Measurements from ENCODE around the gene NDUFB11. TPM values are rescaled to one million over a fixed set of nuclear protein-coding genes. Genes with fewer than 3 reads are reported as not detected.
A peak's percentile ranks its signal among the peaks of the same experiment; 100 is the strongest.
"Not testable (repeated sequence)": the region's sequence is repeated elsewhere in the genome, so short reads cannot be mapped to it uniquely, and the experiment has no call there.

NDUFB11 gene
- total RNA-seq, 1 donor from 2014 or later: 60.7 TPM

DNA sequence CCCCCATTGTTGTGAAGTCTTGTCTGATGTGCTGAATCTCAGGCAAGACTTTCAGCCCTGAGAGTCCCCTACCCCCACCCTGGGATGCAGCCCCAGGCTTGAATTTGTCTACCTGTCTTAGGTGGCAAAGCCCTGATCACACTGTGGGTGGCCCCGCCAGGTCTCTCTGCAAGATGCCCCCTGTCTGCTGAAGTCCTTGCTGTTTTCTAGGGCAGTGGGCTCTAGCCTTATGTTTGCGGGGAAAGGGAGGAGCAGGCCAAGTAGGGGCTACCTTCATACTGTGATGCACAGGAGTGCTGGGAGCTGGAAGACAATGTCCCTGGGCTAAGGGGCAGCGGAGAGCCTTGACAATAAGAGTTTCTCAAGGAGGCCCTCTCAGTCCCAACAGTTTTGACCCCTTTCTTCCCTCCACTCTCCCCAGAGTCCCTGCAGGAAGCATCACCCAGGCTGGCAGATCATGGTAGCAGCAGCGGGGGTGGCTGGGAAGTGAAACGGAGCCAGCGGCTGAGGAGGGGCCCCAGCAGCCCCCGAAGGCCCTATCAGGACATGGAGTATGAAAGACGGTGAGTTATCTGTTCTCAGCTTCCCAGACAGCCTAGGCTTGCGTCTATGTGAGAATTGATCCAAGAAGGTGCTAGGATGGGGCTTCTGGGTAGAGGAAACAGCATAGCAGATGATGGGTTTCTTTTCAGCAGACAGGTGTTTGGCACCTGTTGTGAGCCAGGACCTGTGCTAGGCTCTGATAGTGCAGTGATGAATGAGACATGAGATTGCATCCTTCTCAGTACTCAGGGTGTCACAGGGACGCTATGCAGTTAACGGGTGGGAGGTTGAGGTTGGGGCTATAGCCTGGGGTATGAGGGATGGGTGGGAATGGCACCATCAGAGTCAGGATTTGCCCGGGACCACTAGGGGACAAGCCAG, 2.7 kb upstream of the NDUFB11 start:
- DNase-seq (ENCODE audit: extremely low read depth, low read depth, low spot score): no peak

DNA sequence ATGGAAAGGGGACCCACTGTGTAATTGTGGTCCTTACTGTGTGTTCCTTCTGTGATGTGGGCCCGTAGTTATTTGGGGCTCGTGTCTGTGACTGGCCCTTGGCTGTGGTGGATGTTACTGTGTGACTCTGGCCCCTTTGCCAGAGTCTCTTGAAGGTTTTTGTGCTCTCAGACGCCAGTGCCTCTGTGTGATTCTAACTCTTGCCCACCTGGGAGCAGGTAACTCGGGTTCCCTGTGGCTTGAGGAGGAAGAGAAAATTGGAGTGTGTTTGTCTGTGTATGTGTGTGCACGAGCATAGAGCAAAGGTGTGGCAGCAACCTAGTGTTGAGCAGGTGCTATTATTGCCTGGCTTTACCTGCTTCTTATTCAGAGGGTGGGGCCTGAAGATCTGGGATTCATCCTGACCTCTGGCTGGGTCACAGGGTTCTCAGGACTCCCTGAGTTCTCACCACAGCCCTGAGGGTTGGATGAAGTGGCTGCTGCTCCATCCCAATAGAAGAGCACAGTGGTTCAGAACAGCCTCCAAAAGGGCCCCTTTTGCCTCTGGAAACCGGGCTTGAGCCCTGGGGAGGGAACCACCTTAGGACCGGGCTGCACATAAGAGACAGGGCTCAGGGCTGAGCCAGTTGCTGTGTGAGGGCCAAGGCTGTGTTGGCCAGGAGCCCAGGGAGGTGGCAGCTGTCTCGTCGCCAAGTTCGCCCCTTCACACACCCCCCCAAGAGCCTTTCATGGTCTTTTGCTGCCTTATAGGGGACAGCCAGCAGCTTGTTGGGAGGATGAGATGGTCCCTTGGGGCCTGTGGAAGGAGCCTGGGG, 1.8 kb upstream of the NDUFB11 start:
- DNase-seq (ENCODE audit: extremely low read depth, low read depth, low spot score): no peak

DNA sequence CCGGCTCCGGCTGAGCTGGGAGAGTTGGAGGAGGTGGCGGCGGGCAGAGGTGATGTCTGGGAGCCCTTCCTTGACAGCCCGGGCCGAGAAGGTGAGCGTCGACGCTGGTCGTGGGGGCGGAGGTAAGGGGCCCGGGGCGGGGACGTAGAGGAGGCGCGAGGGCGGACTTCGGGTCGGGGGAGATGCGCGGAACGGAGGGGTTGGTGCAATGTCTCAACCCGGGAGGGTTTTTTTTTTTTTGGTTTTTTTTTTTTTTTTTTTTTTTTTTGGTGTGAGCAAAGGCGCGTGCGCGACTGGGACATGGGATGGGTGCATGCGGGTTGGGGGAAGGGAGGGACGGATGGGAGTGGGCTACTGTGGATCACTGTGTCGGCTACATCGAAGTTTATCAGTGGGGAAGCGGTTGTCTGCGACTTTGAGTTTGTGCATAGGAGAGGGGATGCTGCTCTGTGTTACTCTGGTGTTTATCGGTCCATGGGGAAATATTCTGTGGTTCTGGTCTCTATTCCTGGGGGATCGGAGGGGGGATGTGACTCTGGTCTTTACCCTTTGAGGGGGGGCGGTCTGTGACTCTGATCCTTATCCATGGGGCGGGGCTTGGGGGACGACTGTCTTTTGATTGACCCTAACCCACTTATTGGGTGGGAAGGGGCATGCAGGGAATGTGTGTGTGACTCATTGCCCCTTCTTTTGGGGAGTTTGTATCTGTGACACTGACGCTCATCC, 1.1 kb upstream of the NDUFB11 start:
- no peak for DNase-seq (ENCODE audit: extremely low read depth, low read depth, low spot score)

DNA sequence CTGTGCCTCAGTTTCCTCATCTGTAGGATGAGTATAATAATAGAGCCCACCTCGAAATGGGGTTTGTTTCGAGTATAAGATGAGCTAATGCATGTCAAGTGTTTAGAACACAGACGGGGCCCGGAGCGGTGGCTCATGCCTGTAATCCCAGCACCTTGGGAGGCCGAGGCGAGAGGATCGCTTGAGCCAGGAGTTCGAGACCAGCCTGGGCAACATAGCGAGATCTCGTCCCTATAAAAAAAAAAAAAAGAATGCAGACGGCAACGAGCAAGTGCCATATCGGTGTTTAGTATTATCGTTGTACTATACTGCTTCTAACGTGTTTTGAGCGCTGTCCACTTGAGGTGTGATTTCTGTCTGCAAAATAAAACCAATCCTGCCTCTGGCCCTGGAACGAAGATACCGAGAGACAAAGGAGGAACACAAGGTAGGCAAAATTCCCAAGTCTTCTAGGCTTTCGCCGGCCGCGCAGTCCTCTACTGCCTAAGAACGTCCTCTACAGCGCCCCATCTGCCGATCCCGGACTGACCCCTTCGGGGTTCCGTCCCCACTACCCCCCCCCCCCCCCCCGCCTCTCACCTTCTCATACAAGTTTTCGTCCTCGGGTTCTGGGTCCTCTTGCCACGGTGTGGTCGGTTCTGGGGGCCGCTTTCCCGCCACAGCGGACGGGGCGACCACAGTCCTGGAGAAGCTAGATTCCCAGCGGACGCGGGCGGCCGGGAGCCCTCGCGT, 442 bp downstream of the NDUFB11 start:
- DNase-seq (ENCODE audit: extremely low read depth, low read depth, low spot score): no peak

DNA sequence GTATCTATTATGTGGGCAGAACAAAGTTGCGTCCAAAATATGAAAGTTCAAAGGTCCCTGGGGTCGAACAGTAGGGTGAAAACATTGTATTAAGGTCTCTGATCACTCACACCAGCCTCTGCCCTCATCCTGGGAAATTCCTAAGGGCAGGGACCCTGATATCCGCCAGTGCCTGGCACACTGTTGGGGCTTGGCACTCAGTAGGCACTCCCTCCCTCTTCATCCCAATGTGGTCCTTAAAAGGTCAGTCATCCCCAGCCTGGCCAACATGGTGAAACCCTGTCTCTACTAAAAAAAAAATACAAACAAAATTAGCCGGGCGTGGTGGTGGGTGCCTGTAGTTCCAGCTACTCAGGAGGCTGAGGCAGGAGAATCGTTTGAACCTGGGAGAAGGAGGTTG, 6.3 kb downstream of the NDUFB11 start:
- DNase-seq (ENCODE audit: extremely low read depth, low read depth, low spot score): no peak

DNA sequence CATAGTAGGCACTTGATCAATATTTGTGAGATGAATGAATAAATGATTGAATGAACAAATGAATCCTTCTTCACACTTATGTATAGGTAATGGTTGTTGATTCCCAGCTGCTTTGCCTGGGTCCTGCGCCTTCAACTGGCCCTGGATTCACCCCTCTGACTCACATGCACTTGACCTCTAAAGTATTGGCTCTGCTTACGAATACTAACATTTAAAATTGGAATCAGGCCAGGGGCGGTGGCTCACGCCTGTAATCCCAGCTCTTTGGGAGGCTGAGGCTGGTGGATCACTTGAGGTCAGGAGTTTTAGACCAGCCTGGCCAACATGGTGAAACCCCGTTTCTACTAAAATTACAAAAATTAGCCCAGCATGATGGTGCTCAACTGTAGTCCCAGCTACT, 8.9 kb downstream of the NDUFB11 start:
- DNase-seq (ENCODE audit: extremely low read depth, low read depth, low spot score): not testable (repeated sequence)

DNA sequence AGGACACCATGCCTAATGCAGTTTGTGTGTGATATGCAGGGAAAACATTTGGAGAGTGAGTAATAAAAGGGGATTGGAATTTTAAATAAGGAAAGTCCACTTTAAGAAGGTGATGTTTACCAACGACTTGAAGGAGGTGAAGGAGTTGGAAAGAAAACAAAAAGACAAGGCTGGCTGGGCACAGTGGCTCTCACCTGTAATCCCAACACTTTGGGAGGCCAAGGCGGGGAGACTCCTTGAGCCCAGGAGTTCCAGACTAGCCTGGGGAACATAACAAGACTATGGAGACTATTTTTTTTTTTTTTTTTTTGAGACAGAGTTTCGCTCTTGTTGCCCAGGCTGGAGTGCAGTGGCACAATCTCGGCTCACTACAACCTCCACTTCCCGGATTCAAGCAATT, 11.0 kb downstream of the NDUFB11 start:
- no peak for DNase-seq (ENCODE audit: extremely low read depth, low read depth, low spot score)

DNA sequence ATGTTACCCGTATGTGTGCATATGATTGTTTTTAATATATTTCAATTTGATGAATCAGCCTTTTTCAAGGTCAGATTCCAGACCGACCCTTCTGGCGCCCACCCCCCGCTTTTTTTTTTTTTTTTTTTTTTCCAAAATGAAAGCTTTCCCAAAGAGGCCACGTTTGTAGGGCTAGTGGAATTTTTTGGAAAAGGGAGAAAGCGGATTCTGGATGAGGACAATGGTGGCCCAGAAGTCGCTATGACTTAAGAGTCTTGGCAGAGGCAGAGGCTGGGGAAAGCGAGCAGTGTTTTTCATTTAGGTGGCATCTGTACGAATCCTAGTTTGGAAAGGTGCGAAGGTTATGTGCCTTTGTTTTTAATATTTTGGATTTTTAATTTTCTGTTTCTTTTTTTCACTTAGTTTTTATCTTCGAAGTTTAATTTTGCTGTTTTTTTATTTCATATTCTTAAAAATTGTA, 14.6 kb downstream of the NDUFB11 start:
- DNase-seq (ENCODE audit: extremely low read depth, low read depth, low spot score): no peak

DNA sequence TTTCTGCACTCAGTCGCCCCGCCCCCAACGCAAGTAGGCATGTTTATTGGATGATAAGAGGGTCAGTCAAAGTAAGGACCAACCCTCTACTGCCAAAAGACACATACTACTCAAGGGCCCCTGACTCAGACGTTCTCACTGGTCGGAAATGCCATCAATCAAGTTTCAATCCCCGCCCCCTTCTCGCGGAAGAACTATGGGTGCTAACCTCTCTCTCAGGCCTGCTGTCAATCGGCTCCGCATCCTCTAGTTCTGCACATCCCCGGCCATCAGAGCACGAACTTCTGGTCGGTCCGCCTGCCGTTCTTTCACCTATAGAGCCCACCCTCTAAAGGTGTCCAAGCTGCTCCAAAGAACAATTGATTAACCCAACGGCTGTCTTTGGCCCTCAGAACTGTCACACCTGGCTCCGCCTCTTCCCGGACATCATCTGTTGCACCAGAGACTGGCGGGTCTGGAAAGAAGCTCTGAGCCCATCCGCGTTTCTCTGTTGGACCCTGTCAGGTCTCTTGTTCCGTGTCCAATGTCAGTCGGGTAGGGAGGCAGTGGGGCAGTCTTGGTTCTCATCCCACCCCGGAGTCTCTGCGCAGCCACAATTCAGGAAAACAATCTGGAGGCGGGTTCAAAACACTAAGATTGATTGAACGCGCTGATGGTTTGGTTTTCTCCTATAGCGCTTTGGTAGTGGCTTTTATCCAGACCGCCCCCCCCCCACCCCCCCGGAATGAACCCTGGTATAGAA, 15.2 kb downstream of the NDUFB11 start:
- peak; percentile 77 for DNase-seq (ENCODE audit: extremely low read depth, low read depth, low spot score)

DNA sequence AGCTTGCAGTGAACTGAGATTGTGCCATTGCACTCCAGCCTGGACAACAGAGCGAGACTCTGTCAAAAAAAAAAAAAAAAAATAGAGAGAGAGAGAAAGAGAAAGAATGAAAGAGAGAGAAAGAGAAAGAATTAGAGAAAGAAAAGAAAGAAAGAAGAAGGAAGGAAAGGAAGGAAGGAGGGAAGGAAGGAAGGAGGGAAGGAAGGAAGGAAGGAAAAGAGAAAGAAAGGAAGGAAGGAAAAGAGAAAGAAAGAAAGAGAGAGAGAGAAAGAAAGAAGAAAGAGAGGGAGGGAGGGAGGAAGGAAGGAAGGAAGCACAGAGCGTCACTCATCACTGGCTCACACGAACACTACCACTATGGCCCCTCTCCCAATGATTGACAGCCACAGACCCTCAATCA, 20.0 kb downstream of the NDUFB11 start:
- not testable (repeated sequence) for DNase-seq (ENCODE audit: extremely low read depth, low read depth, low spot score)

DNA sequence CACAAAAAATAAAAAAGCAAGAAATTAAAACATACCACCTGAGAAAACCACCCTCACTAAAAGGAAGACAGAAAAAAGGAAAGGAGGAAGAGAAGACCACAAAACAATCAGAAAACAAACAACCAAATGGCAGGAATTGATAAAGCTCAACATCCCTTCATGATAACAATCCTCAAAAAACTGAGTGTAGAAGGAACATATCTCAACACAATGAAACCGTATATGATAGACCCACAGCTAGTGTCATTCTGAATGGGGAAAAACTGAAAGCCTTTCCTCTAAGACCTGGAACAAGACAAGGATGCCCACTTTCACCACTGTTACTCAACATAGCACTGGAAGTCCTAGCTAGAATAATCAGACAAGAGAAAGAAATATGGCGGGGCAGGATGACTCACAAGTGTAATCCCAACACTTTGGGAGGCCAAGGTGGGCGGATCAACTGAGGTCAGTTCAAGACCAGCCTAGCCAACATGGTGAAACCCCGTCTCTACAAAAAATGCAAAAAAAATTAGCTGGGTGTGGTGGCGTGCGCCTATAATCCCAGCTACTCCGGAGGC, 27.9 kb downstream of the NDUFB11 start:
- DNase-seq (ENCODE audit: extremely low read depth, low read depth, low spot score): not testable (repeated sequence)

DNA sequence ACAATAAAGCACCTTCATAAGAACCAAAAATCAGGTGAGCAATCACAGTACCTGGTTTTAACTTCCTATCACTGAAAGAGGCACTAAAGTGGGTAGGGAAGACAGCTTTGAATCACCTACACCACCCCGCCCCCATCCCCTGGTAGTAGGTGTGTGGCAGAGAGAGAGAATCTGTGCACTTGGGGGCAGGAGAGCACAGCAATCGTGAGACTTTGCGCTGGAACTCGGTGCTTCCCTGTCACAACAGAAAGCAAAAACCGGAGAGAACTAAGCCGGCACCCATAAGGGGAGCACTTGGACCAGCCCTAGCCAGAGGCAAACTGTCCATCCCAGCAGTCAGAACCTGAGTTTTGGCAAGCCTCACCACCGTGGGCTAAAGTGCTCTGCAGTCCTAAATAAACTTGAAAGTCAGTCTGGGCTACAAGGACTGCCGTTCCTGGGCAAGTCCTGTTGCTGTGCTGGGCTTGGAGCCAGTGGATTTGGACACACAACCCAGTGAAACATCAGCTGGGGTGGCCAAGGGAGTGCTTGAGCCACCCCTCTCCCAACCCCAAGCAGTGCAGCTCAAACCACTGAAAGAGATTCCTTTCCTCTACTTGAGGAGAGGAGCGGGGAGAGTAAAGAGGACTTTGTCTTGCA, 32.1 kb downstream of the NDUFB11 start:
- DNase-seq (ENCODE audit: extremely low read depth, low read depth, low spot score): no peak

DNA sequence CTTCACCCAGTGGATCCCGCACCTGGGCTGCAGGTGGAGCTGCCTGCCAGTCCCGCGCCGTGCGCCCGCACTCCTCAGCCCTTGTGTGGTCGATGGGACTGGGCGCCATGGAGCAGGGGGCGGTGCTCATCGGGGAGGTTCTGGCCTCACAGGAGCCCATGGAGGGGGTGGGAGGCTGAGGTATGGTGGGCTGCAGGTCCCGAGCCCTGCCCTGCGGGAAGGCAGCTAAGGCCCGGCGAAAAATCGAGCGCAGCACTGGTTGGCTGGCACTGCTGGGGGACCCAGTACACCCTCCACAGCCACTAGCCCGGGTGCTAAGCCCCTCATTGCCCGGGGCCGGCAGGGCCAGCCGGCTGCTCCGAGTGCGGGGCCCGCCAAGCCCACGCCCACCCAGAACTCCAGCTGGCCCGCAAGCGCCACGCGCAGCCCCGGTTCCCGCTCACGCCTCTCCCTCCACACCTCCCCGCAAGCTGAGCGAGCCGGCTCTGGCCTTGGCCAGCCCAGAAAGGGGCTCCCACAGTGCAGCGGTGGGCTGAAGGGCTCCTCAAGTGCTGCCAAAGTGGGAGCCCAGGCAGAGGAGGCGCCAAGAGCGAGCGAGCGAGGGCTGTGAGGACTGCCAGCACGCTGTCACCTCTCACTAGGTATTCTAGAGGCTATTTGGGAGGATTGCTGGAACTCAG, 33.4 kb downstream of the NDUFB11 start:
- DNase-seq (ENCODE audit: extremely low read depth, low read depth, low spot score): not testable (repeated sequence)

DNA sequence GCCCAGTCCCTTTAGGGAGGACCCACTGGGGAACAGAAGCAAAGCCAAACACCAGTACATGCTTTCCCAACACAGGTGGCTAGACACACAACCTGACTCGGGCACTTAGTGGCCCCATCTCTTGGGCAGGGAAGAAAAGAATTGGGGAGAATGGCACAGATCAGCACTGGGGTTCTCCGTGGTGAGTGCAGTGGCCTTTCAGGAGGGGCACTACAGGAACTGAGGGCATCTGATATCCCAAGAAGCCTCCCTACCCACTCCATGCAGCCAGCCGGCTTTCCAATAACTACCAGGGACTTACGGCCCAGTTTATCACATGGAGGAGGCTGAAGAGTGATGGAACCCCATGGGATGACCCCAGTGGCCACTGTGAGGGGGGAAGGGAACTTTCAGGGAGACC, 43.3 kb downstream of the NDUFB11 start:
- DNase-seq (ENCODE audit: extremely low read depth, low read depth, low spot score): no peak

DNA sequence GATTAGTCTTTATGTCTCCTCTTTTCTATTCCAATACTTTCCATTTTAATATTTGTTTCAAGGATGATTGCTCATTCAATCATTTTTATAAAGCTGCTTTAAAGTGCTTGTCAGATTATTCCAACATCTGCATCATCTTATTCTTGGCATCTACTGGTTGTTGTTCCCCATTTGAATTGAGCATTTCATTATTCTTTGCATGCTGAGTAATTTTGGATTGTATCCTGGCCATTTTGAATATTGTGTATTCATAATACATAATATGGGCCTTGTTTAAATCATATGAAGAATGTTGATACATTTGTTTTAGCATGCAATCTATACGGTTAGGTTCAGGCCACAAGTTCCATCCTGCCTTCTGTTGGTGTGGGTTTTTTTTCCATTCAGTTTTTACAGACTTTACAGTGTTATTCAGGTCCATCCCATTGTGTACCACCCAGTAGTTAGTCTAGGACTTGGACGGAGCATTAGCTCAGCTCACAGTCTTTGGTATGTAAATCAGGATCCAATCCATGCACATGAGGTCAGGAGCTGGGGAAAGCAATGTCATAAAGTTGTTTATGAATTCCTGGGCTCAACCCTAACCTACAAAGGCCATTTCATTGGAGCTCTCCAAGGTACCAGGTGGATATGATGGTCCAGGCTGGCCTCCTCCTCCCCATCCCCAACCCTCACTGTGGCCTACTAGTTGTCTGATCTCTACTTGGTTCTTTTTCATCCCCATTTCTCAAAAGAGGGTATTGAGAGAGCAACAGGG, 46.0 kb downstream of the NDUFB11 start:
- no peak for DNase-seq (ENCODE audit: extremely low read depth, low read depth, low spot score)

DNA sequence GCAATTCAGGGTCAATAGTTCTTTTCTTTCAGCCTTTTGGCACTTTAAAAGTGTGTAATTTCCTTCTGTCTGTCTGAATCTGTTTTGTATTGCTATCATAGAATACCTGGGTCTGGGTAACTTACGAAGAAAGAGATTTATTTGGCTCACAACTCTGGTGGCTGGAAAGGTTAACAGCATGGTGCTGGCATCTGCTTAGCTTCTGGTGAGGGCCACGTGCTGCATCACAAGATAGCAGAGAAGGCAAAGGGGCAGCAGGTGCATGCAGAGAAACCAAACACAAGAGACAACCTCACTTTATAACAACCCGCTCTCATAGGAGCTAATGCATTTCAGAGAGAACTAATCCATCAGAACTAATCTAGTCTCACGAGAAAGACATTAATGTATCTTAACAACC, 47.5 kb downstream of the NDUFB11 start:
- DNase-seq (ENCODE audit: extremely low read depth, low read depth, low spot score): no peak

DNA sequence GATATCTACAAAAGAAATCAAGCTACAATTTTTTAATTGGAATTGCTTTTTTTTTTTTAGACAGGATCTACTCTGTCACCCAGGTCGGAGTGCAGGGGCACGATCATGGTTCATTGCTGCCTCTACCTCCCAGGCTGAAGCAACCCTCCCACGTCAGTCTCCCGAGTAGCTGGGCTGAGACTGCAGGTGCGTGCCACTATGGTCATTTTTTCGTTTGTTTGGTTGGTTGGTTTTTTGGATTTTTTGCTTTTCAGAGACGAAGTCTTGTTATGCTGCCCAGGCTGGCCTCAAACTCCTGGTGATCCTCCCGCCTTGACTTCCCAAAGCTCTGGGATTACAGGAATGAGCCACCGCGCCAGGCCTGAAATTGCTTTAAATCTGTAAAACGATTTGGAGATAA, 50.6 kb downstream of the NDUFB11 start:
- no peak for DNase-seq (ENCODE audit: extremely low read depth, low read depth, low spot score)

DNA sequence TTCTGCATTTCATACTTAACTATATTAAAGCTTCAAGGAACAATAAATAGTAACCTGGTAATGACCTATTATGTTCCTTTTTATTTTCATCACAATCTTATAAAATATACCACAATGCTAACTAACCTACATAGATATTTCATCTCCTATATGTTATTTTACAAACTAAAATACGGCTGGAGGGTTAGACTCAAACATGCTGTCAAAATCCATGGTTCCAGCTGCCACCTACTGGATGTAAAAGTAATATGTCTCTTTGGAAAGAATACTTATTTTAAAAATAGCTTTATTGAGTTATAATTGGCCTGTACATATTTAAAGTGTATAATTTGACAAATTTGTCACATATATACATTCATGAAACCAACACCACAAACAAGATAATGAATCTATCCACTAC, 51.3 kb downstream of the NDUFB11 start:
- peak; percentile 4 for DNase-seq (ENCODE audit: extremely low read depth, low read depth, low spot score)
